B cell (primary cell): ENCODE results near the gene DNAJB12. TPM values are rescaled to one million over a fixed set of nuclear protein-coding genes. Genes with fewer than 3 reads are reported as not detected.
A peak's percentile ranks its signal among the peaks of the same experiment; 100 is the strongest.

Experiments used
- ATAC-seq: fragments of 200-7000 bp; cut with Tn5 transposase; one replicate; pipeline ENCODE4 v1.10.0; 2021; ENCODE audit warnings: low read depth, mild to moderate bottlenecking, moderate number of reproducible peaks, moderate library complexity
- CTCF ChIA-PET: fragments of 350-600 bp; sonication (Branson Sonifier 250); formaldehyde crosslinking; loops from one replicate; lab custom pipeline; 2021; ENCODE audit warnings: antibody characterized with exemption, inconsistent platforms; lab: Charles Lee
- POLR2A ChIA-PET: fragments of 350-600 bp; sonication (Branson Sonifier 250); formaldehyde crosslinking; loops from one replicate; lab custom pipeline; 2021; ENCODE audit warnings: antibody characterized with exemption; lab: Charles Lee
- DNase-seq: peaks from one replicate; pipeline ENCODE4 v3.0.0; 2013
- H2AFZ ChIP-seq: 2 replicates; pipeline ENCODE4 v1.6.1; 2012; ENCODE audit warnings: mild to moderate bottlenecking, low read depth, low read length; ENCODE audit not compliant: insufficient read depth, poor library complexity, severe bottlenecking
- H3K27ac ChIP-seq, 2 donors: 1 replicate in 1 of 2; 2 replicates in 1 of 2; pipeline ENCODE4 v1.5.1; 2012 to 2013; ENCODE audit warnings: low read length in 2 of 2, mild to moderate bottlenecking in 2 of 2, moderate library complexity in 1 of 2
- H3K27me3 ChIP-seq, 4 experiments: fragments of 200-600 bp in 1 of 4; sonication (generic) in 1 of 4; replicated peaks in 1 of 4; 1 replicate in 2 of 4; 2 replicates in 2 of 4; pipeline versions ENCODE4 v1.6.1 to v1.7.0; 2013 to 2016; ENCODE audit warnings: low read length in 3 of 4, mild to moderate bottlenecking in 2 of 4, mixed read lengths in 1 of 4, moderate library complexity in 1 of 4; ENCODE audit not compliant: insufficient read depth in 4 of 4, control insufficient read depth in 3 of 4; ENCODE audit errors: control extremely low read depth in 1 of 4
- H3K36me3 ChIP-seq, 2 experiments: replicated peaks in 1 of 2; 1 replicate in 1 of 2; 2 replicates in 1 of 2; pipeline versions ENCODE4 v1.6.1 to v1.7.1; 2013; ENCODE audit warnings: low read length in 1 of 2; ENCODE audit not compliant: insufficient read depth in 2 of 2, control insufficient read depth in 1 of 2; ENCODE audit errors: control extremely low read depth in 1 of 2, extremely low read depth in 1 of 2
- H3K4me1 ChIP-seq, 2 donors: fragments of 200-600 bp in 1 of 2; sonication (generic) in 1 of 2; 1 replicate in 1 of 2; 2 replicates in 1 of 2; pipeline versions ENCODE4 v1.5.1 to v1.6.1; 2013 to 2017; ENCODE audit warnings: low read length in 2 of 2; ENCODE audit not compliant: control insufficient read depth in 2 of 2, insufficient read depth in 2 of 2
- H3K4me2 ChIP-seq: replicated peaks from 2 replicates; pipeline ENCODE3; 2012; ENCODE audit warnings: mild to moderate bottlenecking, low read depth, low read length; ENCODE audit not compliant: poor library complexity, severe bottlenecking
- H3K4me3 ChIP-seq, 5 experiments: fragments of 200-600 bp in 1 of 5; sonication (generic) in 1 of 5; 1 replicate in 3 of 5; 2 replicates in 2 of 5; pipeline versions ENCODE4 v1.5.1 to v1.7.0; 2011 to 2016; ENCODE audit warnings: low read length in 4 of 5, mild to moderate bottlenecking in 4 of 5, low read depth in 2 of 5, control low read depth in 1 of 5, moderate library complexity in 1 of 5; ENCODE audit not compliant: insufficient read depth in 1 of 5; ENCODE audit errors: control extremely low read depth in 1 of 5, extremely low read depth in 1 of 5
- H3K79me2 ChIP-seq: fragments of 200-600 bp; sonication (generic); one replicate; pipeline ENCODE4 v1.6.0; 2016; ENCODE audit warnings: low read length; ENCODE audit not compliant: control insufficient read depth, insufficient read depth
- H3K9ac ChIP-seq: fragments of 200-600 bp; sonication (generic); 2 replicates; pipeline ENCODE4 v1.6.1; 2017; ENCODE audit warnings: mild to moderate bottlenecking, low read length, moderate library complexity
- H3K9me3 ChIP-seq, 3 donors: one replicate each; pipeline versions ENCODE4 v1.6.1 to v1.7.1; 2013; ENCODE audit warnings: low read length in 2 of 3; ENCODE audit not compliant: control insufficient read depth in 2 of 3, insufficient read depth in 1 of 3; ENCODE audit errors: control extremely low read depth in 1 of 3
- H4K20me1 ChIP-seq: 2 replicates; pipeline ENCODE4 v1.6.0; 2012; ENCODE audit warnings: mild to moderate bottlenecking, low read length; ENCODE audit not compliant: insufficient read depth, control insufficient read depth, poor library complexity, severe bottlenecking
- H3K27ac Mint-ChIP-seq: one replicate; pipeline ENCODE4 v1.8.0; 2021; ENCODE audit warnings: mixed read lengths
- H3K27me3 Mint-ChIP-seq: one replicate; pipeline ENCODE4 v1.8.0; 2021; ENCODE audit warnings: mixed read lengths
- H3K4me1 Mint-ChIP-seq: one replicate; pipeline ENCODE4 v1.8.0; 2021; ENCODE audit warnings: mixed read lengths
- H3K4me3 Mint-ChIP-seq: one replicate; pipeline ENCODE4 v1.8.0; 2021; ENCODE audit warnings: mixed read lengths
- H3K9me3 Mint-ChIP-seq: one replicate; pipeline ENCODE4 v1.8.0; 2022; ENCODE audit warnings: mixed read lengths; ENCODE audit not compliant: insufficient read depth
- EZH2 ChIP-seq: IDR thresholded peaks from 2 replicates; pipeline ENCODE4 v1.6.1; 2012; ENCODE audit warnings: borderline replicate concordance, low read depth, mild to moderate bottlenecking, moderate library complexity, low read length; ENCODE audit not compliant: insufficient read depth, poor library complexity, severe bottlenecking
- WGBS: methylation state at CpG from one replicate; pipeline ENCODE4 v1.1.5; 2013; ENCODE audit warnings: missing lambda C conversion rate; ENCODE audit not compliant: insufficient coverage; 5-methylcytosine and 5-hydroxymethylcytosine counted together
- intact Hi-C: fragments of 100-400 bp; cut with micrococcal nuclease; formaldehyde crosslinking; loops from one replicate; pipeline ENCODE4 v1.10.0; 2022
- polyA plus RNA-seq: library from polyadenylated mRNA; depleted of rRNA; stranded (reverse); fragments of >200 nt; gene quantifications from 2 replicates; pipeline ENCODE4 v1.2.3, GENCODE V29; 2012
- total RNA-seq, 2 donors: library from RNA; stranded (reverse); fragments of 120-200 nt in 1 of 2; gene quantifications; 1 replicate in 1 of 2; 2 replicates in 1 of 2; pipeline versions ENCODE4 v1.2.3 to v1.2.4, GENCODE V29; 2013 to 2022
- TF ChIP-seq, protein P1 (sequence below): fragments of 200-600 bp; IDR thresholded peaks from one replicate; pipeline ENCODE4 v1.8.0; 2022; ENCODE audit warnings: antibody characterized with exemption, mild to moderate bottlenecking

Gene DNAJB12
- total and polyA plus RNA-seq, 2 donors (not counting 1 experiment from before 2014, with no cell fraction given): 16.1 to 42.3 TPM

DNA sequence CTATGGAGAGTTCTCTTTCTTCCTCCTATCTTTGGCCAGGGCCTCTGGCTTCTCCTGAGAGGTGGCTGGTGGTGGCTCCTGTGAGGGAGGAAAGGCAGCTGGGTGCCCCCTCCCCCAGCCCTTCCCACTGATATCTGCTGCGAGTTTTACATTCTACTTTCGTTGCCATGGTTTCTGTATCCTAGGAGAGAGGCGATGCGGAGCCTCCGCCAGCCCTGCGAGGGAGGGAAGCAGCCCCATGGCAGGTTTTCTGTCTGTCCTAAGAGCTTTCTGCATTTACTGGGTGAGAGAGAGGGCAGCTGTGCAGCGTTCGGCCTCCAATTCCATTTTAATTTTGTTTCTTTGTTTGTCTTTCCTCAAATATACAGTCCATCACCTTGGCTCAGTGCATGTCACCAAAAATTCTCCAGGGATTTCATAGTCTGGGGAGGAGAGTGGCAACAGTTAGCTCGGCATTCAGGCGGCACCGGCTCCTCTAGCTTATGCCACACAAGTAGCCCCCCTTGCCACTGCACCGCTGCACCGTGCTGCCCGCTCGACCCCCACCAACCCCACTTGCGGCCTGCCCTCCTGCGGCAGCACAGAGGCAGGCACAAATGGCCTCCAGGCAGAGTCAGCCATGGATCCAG is 20.4 kb downstream of the DNAJB12 start:
- POLR2A ChIA-PET: interaction anchor here (0.6 to 6.2 kb wide), 9 partner anchors 11 to 247 kb away, joined by 4 to 73 read pairs (median 5); partner anchors contain the start of genes ASCC1 and DDIT4
- H3K27me3 Mint-ChIP-seq: no peaks in the 10 kb centered on the region
- peaks cover 72 to 80% of the 10 kb centered on the region in 2 donors for H3K4me1 ChIP-seq
- H3K36me3 ChIP-seq: peaks cover 0 to 22% of the 10 kb centered on the region in 2 experiments
- CTCF ChIA-PET: interaction anchor here (0.6 to 13.9 kb wide), 20 partner anchors 9 to 728 kb away, joined by 3 to 333 read pairs (median 6); partner anchors contain the start of genes ANAPC16, ASCC1 and DDIT4
- H2AFZ ChIP-seq: no peak overlapping the region
- H3K27ac Mint-ChIP-seq: peak overlapping the region; percentile 86
- WGBS: 16% methylated on average over 11 of the region's 17 CpGs
- H3K9me3 Mint-ChIP-seq: no peaks in the 10 kb centered on the region
- peak overlapping the region; percentile 14 for H3K9ac ChIP-seq
- H3K9me3 ChIP-seq: no peaks in the 10 kb centered on the region
- peak overlapping the region in 2 of 5 experiments; percentile 3 to 11 for H3K4me3 ChIP-seq
- intact Hi-C loops: no loop called here
- H3K4me3 Mint-ChIP-seq: peak overlapping the region; percentile 60
- no peaks in the 10 kb centered on the region for H4K20me1 ChIP-seq
- H3K4me1 Mint-ChIP-seq: peaks cover 79% of the 10 kb centered on the region
- H3K79me2 ChIP-seq: no peaks in the 10 kb centered on the region
- no peaks in the 10 kb centered on the region for H3K27me3 ChIP-seq
- no peak for DNase-seq
- H3K4me2 ChIP-seq: peak overlapping the region; percentile 66
- ATAC-seq: no peak
- H3K27ac ChIP-seq: peak overlapping the region; percentile 86 to 93
- TF ChIP-seq, protein P1, sequence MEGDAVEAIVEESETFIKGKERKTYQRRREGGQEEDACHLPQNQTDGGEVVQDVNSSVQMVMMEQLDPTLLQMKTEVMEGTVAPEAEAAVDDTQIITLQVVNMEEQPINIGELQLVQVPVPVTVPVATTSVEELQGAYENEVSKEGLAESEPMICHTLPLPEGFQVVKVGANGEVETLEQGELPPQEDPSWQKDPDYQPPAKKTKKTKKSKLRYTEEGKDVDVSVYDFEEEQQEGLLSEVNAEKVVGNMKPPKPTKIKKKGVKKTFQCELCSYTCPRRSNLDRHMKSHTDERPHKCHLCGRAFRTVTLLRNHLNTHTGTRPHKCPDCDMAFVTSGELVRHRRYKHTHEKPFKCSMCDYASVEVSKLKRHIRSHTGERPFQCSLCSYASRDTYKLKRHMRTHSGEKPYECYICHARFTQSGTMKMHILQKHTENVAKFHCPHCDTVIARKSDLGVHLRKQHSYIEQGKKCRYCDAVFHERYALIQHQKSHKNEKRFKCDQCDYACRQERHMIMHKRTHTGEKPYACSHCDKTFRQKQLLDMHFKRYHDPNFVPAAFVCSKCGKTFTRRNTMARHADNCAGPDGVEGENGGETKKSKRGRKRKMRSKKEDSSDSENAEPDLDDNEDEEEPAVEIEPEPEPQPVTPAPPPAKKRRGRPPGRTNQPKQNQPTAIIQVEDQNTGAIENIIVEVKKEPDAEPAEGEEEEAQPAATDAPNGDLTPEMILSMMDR: no peak
- TF ChIP-seq EZH2: no peak
